Measurements from ENCODE around the gene PLCL2.

Gene PLCL2

GRCh38 chr3:16935781-16936180, 51.0 kb downstream of the PLCL2 start:
- Histone ChIP-seq H3K9me3 (ENCODE audit: insufficient read depth, low read length) (no peaks in the 10 kb centered on the region), H3K36me3 (ENCODE audit: low read length) (no peaks in the 10 kb centered on the region), H3K27ac (ENCODE audit: low read depth, low read length) (no peak overlapping the region), H3K79me2 (ENCODE audit: insufficient read depth, low read length) (no peaks in the 10 kb centered on the region), H3K4me2 (ENCODE audit: low read depth, low read length, poor library complexity, severe bottlenecking) (no peak overlapping the region), H3K27me3 (ENCODE audit: low read length) (no peaks in the 10 kb centered on the region), H4K20me1 (ENCODE audit: low read depth, low read length) (0 out of 2 replicates have a peak, but pooled peaks cover 3% of the 10 kb centered on the region), H2AFZ (ENCODE audit: low read depth, low read length, severe bottlenecking) (no peak overlapping the region), H3F3A (ENCODE audit: insufficient read depth) (no peaks in the 10 kb centered on the region), H3K9me2 (replicated peaks; ENCODE audit: insufficient read depth, low read length) (no peaks in the 10 kb centered on the region), H3K9ac (ENCODE audit: low read length) (no peak overlapping the region), H3K4me3 (ENCODE audit: insufficient read depth, low read length, poor library complexity, severe bottlenecking) (no peak overlapping the region)
- no peak for TF ChIP-seq CTCF (IDR thresholded peaks at IDR 0.05; ENCODE audit: insufficient read depth, low read length, poor library complexity, severe bottlenecking)
- no peak for TF ChIP-seq EZH2phosphoT487 (conservative IDR thresholded peaks at IDR 0.05; ENCODE audit: low read length)

GRCh38 chr3:16936233-16936632, 51.5 kb downstream of the PLCL2 start:
- Histone ChIP-seq H3F3A (ENCODE audit: insufficient read depth) (no peaks in the 10 kb centered on the region), H2AFZ (ENCODE audit: low read depth, low read length, severe bottlenecking) (no peak overlapping the region), H3K9me3 (ENCODE audit: insufficient read depth, low read length) (no peaks in the 10 kb centered on the region), H3K4me3 (ENCODE audit: insufficient read depth, low read length, poor library complexity, severe bottlenecking) (no peak overlapping the region), H3K27ac (ENCODE audit: low read depth, low read length) (no peak overlapping the region), H3K4me2 (ENCODE audit: low read depth, low read length, poor library complexity, severe bottlenecking) (no peak overlapping the region), H4K20me1 (ENCODE audit: low read depth, low read length) (0 out of 2 replicates have a peak, but pooled peaks cover 3% of the 10 kb centered on the region), H3K9me2 (replicated peaks; ENCODE audit: insufficient read depth, low read length) (no peaks in the 10 kb centered on the region), H3K9ac (ENCODE audit: low read length) (no peak overlapping the region), H3K36me3 (ENCODE audit: low read length) (no peaks in the 10 kb centered on the region), H3K79me2 (ENCODE audit: insufficient read depth, low read length) (no peaks in the 10 kb centered on the region), H3K27me3 (ENCODE audit: low read length) (no peaks in the 10 kb centered on the region)
- no peak for TF ChIP-seq CTCF (IDR thresholded peaks at IDR 0.05; ENCODE audit: insufficient read depth, low read length, poor library complexity, severe bottlenecking)
- no peak for TF ChIP-seq EZH2phosphoT487 (conservative IDR thresholded peaks at IDR 0.05; ENCODE audit: low read length)

DNA sequence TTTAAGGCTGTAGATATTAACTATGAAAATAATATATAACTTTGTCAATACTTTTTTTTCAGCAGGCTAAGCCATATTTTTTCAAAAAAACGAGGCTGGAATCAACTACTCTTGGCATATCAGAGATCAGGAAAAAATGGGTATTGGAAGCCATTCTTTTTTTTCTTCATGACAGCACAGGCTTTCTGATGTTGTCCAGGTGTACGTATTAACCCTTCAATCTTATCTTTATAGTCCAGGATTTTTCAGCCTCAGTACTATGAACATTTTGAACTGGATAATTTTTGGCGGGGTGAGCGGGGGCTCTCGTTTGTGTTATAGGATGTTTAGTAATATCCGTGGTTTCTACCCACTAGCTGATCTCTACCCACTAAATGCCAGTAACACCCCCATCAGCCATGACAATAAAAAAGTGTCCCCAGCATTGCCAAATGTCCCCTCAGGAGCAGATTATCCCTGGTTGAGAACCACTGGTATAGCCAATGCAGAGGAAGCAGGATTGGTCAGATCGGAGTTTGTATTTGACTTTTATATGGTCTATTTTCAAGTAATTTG, 52.0 kb downstream of the PLCL2 start:
- H3K36me3 ChIP-seq (ENCODE audit: low read length), result no peaks in the 10 kb centered on the region
- H3K9ac ChIP-seq (ENCODE audit: low read length), result no peak overlapping the region
- H2AFZ ChIP-seq (ENCODE audit: low read depth, low read length, severe bottlenecking), result no peak overlapping the region
- no peak overlapping the region for H3K4me2 ChIP-seq (ENCODE audit: low read depth, low read length, poor library complexity, severe bottlenecking)
- no peaks in the 10 kb centered on the region for H3K79me2 ChIP-seq (ENCODE audit: insufficient read depth, low read length)
- H4K20me1 ChIP-seq (ENCODE audit: low read depth, low read length), result 0 out of 2 replicates have a peak, but pooled peaks cover 3% of the 10 kb centered on the region
- H3K27me3 ChIP-seq (ENCODE audit: low read length), result no peaks in the 10 kb centered on the region
- no peaks in the 10 kb centered on the region for H3K9me3 ChIP-seq (ENCODE audit: insufficient read depth, low read length)
- H3F3A ChIP-seq (ENCODE audit: insufficient read depth), result no peaks in the 10 kb centered on the region
- H3K4me3 ChIP-seq (ENCODE audit: insufficient read depth, low read length, poor library complexity, severe bottlenecking), result no peak overlapping the region
- H3K9me2 ChIP-seq (replicated peaks; ENCODE audit: insufficient read depth, low read length), result no peaks in the 10 kb centered on the region
- H3K27ac ChIP-seq (ENCODE audit: low read depth, low read length), result no peak overlapping the region
- no peak for TF ChIP-seq CTCF (IDR thresholded peaks at IDR 0.05; ENCODE audit: insufficient read depth, low read length, poor library complexity, severe bottlenecking)
- no peak for TF ChIP-seq EZH2phosphoT487 (conservative IDR thresholded peaks at IDR 0.05; ENCODE audit: low read length)

Data from SU-DHL-6 (cell line).